ENCODE measurements around the gene MRNIP.

The MRNIP gene

DNA sequence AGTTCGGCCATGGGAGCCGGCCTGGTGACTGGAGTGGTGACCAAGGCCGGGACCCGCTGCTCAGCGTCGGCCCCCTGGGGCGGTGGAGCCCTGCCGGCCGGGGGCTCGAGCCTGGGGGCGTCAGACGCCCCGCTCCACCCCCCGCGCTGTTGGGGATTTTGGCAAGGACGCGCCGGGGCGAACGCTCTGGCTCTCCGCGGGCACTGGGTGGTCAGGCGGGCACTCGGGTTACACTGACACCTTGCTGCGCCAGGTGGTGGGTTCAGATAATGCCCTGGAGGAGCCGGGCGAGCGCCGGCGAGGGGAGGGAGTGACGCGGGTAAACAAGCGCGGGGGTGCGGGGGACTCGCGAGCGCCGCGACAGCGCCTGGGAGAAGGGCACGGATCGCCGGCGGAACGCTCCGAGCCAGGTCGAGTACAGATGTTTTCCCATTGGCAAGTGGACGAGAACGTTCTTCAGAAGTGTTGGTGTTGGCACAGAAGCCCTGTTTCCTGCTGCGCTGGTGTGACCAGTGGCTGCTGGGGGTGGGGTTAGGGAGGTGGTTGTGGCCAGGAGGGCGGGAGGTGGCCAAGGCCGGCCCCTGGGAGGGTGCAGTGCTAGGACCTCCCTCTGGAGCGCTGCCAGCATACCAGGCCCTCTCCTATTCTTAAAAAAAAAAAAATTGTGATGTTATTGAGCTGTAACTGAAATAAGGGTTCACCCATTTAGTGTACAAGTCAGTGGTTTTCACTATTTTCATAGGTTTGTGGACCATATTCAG is 37.1 kb downstream of the MRNIP start:
- peak; percentile 80 for DNase-seq (ENCODE audit: low read depth)

- peak; percentile 67 for DNase-seq (ENCODE audit: low read depth)
These were observed 37.9 kb downstream of the MRNIP start, which contains the start of gene SQSTM1 for GRCh38 chr5:179820483-179821297. TSS of gene SQSTM1 (plus strand) at chr5:179820905. CDS start at chr5:179820937, 32 bp downstream.

DNA sequence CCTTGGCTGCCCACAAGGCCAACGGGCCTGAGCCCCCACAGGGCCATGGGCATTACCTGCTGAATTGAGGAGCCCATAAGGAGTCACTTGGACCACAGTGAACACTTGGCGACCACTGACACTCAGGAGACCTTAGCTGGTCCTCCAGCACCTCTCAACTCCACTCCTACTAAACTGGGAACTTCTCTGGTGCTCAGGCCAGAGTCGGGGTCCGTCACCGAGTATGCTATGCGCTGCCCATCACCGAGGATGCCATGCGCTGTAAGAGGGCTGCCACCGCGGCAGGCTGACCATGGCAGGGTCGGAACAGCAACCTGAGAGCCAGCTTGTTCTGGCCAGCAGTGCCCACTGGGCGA is 38.5 kb downstream of the MRNIP start:
- no peak for DNase-seq (ENCODE audit: low read depth)

DNA sequence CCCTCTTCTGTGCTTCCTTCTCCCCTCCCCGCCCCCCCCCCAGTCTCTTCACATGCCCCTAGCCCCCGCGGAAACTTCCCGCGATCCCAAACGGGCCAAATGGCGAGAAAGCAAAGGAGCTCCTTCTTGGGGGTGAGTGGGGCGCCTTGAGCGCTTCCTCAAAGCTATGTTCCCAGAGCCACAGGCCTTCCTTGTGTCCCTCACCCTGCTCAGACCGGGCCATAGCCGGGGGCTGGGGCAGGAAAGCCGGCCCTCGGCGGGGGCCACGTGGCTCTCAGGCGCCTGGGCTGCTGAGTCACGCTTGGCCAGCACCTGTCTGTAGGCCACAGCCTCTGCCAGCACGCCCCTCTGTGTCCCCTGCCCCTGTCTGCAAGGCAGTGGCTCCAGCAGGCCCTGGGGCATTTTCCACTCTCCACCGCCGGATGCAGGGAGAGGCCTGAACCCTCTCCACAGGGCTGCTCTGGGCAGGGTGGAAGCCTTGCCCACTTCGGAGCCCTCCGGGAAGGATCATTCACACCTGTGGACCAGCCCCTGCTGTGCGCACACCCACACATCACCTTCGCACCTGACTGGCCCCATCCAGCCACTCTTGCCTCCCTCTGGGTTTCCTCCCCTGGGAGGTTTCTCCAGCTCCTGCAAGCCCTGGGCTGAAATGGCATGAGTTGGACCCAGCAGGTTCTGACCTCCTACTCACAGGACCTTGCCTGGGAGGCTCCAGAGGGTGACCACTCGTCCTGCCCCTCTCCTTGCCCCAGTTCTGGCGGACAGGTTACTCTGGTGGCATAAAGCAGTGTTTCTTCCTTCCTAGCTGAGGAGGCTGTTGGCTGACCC is 39.1 kb downstream of the MRNIP start:
- DNase-seq (ENCODE audit: low read depth): peak; percentile 39

GRCh38 chr5:179818746-179819295 is 39.8 kb downstream of the MRNIP start:
- DNase-seq (ENCODE audit: low read depth): peak; percentile 94

DNA sequence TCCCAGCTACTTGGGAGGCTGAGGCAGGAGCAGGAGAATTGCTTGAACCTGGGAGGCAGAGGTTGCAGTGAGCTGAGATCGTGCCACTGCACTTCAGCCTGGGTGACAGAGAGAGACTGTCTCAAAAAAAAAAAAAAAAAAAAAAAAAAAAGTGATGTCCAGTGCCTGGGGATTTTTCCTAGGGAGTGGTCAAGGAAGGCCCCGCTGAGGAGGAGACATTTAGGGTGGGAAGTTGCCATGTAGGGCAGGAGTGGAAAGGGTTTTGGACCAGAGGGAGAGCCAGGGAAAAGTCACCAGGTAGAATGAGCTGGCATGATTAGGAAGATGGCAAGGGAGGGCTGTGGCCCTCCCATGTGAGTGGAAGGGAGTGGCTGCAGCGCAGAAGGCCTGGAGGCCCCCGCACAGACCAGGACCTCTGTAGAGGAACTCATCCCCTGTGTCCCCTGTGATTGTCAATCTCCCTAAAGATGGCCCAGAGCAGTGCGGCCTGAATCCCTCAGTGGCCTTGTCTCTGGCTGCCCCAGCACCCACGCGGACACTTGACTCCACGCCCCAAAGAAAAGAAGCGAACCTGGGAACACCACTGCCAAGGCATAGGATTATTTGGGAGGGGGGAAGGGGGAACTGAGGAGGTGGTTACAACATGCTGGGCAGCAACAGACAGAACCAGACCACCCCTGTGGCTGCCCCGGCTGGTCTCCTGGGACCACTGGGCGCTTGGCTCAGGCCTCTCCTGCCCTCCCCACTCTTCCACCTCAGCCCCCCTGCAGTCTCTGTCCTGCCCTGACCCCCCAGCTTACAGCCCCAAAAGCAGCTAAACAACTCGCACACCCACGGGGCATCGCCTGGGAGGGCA is 40.5 kb downstream of the MRNIP start:
- no peak for DNase-seq (ENCODE audit: low read depth)

DNA sequence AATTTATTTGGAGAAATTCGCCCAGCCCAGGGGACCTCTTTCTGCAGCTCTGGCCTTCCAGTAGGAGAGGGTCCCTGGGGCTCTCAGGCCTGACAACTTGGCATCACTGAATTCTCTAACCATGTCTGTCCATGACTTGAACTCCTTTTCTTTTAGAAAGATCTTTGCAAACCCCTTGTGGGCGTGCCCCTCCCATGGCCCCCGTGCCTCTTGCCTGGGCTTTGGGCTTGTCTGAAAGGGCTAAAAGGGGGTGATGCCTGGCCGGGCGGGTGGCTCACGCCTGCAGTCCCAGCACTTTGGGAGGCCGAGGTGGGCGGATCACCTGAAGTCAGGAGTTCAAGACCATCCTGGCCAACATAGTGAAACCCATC is 41.2 kb downstream of the MRNIP start:
- DNase-seq (ENCODE audit: low read depth): no peak

- no peak for DNase-seq (ENCODE audit: low read depth)
These were observed 41.7 kb downstream of the MRNIP start for GRCh38 chr5:179816796-179817469.

DNA sequence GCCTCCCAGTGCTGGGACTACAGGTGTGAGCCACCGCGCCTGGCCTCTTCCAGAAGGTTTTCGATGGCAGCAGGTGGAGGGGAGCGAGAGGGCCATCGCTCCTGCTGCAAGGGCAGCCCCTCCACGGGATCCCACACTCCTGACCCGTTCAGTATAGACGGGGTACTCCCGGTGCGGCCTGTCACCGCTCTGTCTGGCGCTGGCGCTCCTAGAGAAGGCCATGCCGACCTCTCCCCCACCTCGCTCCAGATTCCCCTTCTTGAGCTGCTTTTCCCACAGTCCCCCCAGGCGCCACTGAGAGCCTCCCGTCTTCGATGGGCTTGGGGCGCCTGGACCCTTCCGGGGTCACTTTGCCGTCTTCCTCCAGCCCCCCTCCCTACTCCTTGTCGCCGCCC is 42.2 kb downstream of the MRNIP start:
- no peak for DNase-seq (ENCODE audit: low read depth)

DNA sequence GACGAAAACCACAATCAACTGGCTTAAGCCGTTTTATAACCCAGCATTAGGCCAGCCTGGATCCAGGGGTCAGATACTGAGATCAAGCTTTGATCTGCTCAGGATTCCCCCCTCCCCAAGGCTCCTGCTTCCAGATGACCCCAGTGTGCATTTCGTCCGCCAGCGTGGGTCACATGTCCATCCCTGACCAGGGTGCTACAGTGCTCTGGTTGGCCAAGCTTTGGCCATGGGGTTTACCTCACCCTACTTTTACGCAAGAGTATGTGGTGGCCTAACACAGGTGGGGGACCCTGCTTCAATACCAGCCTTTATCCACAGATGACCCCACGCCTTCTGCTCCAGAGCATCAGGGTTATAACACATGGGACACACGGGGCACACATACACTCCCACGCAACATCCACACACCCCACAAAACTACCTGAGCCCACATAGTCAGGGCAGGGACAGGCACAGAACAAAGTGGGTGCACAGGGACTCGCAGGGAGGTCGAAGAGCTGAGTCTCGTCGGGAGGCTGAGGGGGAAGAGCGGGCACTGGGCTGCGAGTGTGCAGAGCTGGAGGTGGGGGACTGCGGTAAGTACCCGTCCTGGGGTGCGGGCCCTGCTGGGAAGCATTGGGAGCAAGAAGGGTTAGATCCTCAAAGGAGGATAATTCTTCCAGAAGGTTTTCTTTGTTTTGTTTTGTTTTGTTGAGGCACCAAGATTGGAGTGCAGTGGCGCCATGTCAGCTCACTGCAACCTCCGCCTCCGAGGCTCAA is 42.9 kb downstream of the MRNIP start:
- no peak for DNase-seq (ENCODE audit: low read depth)

DNA sequence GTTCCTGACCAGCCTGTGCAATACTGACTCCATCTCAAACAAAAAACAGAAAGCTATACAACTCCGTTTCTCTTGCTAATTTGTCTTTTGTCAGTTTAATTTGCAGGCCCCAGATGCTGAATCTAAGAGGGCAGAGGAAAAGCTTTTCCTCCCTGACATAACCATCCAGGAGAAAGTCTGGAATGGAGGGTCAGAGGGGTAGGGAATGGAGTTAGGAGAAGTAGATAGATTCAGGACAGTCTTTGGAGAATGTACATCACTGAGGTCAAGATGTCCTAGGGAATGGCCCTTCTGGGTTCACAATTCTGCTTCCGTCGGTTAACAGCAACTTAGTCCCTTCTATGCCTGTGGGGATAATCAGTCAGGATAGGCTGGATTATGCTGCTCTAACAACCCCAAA is 44.5 kb downstream of the MRNIP start:
- DNase-seq (ENCODE audit: low read depth): no peak

DNA sequence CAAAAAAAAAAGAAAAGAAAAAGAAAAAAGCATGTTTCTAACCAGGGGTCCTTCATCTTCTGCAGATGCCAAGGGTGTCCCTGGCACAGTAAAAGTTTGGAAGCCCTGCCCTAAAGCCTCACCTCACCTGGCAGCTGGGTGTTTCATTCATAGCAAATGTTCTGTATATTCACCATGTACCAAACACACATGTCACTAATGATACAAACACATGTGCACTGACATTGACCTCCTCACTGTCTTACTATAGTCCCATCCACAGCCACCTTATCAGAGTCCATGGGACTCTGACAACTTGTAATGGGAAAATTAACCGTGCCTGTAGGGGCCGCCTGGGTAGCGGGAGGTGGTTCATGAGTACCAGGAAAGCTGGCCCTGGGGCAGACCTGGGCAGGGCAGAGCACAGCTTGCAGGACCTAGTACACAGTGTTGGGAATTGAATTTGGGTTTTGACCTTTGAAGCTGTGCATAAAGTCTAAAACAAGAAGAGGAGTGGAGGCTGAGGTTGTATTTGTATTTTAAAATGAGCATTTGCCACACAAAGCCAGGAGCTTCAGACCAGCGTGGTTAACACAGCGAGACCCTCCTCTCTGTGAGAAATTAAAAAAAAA is 45.5 kb downstream of the MRNIP start:
- no peak for DNase-seq (ENCODE audit: low read depth)

DNA sequence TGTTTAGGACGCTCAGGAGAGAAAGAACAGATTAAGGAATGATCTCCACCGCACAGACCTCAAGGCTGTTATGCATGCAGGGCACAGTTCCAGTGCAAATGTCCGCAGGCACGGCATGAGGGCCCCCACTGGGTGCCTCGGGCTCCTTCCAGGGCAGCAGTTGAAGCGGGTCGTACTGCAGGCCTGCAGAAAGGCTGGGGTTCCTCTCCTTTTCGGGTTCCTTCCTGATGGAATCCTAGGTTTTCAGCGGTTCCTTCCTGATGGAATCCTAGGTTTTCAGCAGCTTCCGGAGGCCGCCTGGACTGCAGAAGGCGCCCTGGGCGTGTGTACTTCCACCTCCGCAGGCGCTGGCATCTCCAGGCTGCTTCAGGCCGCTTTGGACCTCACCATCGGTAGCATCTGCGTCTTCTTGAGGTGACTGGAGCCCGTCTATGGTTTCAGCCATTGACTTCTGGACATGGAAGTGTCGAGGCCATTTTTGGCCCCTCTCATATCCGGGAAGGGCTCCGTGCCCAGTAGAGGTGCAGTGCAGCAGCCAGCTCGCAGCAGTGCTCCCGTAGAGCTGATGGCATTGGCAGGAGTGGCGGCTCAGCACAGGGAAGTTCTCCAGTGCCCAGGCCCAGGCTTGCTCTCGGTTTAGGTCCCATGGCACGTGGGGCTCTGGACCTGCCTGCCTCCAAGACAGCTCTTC is 46.3 kb downstream of the MRNIP start:
- no peak for DNase-seq (ENCODE audit: low read depth)

DNA sequence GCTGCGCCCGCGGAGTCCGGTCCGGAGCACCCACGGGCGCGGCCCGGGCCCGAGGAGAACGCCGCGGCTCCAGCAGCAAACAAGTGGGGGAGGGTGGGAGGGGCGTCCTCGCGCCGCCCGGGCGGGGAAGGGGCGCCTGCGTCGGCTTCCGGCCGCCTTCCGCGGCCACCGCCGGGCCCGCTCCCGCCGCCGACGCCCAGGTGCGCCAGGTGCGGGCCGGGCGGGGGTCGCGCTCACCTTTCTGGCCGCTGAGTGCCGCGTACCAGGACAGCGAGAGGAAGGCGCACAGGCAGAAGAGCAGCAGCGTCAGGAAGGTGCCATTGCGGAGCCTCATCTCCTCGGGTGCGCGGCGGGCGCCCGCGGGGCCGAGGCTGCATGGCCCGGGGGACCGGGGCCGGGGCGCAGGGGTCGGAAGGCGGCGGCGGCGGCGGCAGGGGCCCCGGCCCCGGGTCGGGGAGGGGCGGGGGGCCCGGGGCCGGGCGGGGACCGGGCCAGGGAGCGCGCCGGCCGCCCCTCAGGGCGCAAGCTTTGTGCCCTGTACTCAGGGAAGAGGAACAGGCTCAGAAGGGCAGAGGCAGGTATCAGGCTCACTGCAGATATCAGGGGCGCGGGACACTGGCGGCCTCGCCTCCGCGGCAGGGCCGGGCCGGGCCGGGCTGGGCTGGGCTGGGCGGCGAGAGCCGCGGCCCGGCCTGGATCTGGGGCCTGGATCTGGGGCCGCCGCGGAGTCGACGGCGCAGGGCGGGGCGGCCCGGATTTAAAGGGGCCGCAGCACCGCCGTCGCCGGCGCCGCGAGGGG is 52.2 kb downstream of the MRNIP start, which contains the start of gene MGAT4B:
Gene MGAT4B, minus strand, starts transcription at position 617 of the 799 bp plus-strand sequence. Its CDS starts 283 bp downstream, at position 334.
- DNase-seq (ENCODE audit: low read depth): peak; percentile 48

GRCh38 chr5:179805529-179806249 is 52.9 kb downstream of the MRNIP start:
- no peak for DNase-seq (ENCODE audit: low read depth)

- no peak for DNase-seq (ENCODE audit: low read depth)
These were observed 53.5 kb downstream of the MRNIP start for GRCh38 chr5:179805070-179805528.

- DNase-seq (ENCODE audit: low read depth): no peak
These were observed 54.1 kb downstream of the MRNIP start for GRCh38 chr5:179804555-179804947.

Data from T-helper 22 cell (primary cell).